H9 (cell line): ENCODE measurements around the gene PMM2. TPM values are rescaled to one million over a fixed set of nuclear protein-coding genes. Genes with fewer than 3 reads are reported as not detected.
A peak's percentile ranks its signal among the peaks of the same experiment; 100 is the strongest.

ENCODE experiments used
- DNase-seq: peaks from one replicate; pipeline ENCODE4 v3.0.0-alpha.2; 2017
- H2AFZ ChIP-seq: one replicate; pipeline ENCODE4 v1.6.1; 2013; ENCODE audit warnings: mild to moderate bottlenecking, low read length, control low read depth, moderate library complexity
- H2AK5ac ChIP-seq: 2 replicates; pipeline ENCODE4 v1.6.1; 2013; ENCODE audit warnings: low read length, control low read depth, mixed read lengths; ENCODE audit not compliant: insufficient read length
- H2BK120ac ChIP-seq: one replicate; pipeline ENCODE4 v1.6.1; 2013; ENCODE audit warnings: low read depth, mild to moderate bottlenecking, low read length, control low read depth, inconsistent platforms; ENCODE audit not compliant: poor library complexity, severe bottlenecking
- H2BK12ac ChIP-seq: 2 replicates; pipeline ENCODE4 v1.6.1; 2013; ENCODE audit warnings: low read length, control low read depth, mixed read lengths, low read depth; ENCODE audit not compliant: insufficient read length
- H2BK15ac ChIP-seq: 2 replicates; pipeline ENCODE4 v1.6.1; 2013; ENCODE audit warnings: low read depth, low read length, control low read depth
- H2BK20ac ChIP-seq: one replicate; pipeline ENCODE4 v1.6.1; 2013; ENCODE audit warnings: low read depth, mild to moderate bottlenecking, low read length, control low read depth, inconsistent platforms; ENCODE audit not compliant: poor library complexity, severe bottlenecking
- H2BK5ac ChIP-seq: 2 replicates; pipeline ENCODE4 v1.6.1; 2013; ENCODE audit warnings: low read length, control low read depth, mixed read lengths; ENCODE audit not compliant: insufficient read length
- H3K14ac ChIP-seq: 2 replicates; pipeline ENCODE4 v1.6.1; 2013; ENCODE audit warnings: low read length, control low read depth; ENCODE audit not compliant: insufficient read depth
- H3K18ac ChIP-seq: 2 replicates; pipeline ENCODE4 v1.6.1; 2013; ENCODE audit warnings: low read depth, mild to moderate bottlenecking, mixed read lengths, low read length, control low read depth; ENCODE audit not compliant: insufficient read length
- H3K23ac ChIP-seq: 2 replicates; pipeline ENCODE4 v1.6.1; 2013; ENCODE audit warnings: low read length, control low read depth, mixed read lengths, low read depth; ENCODE audit not compliant: insufficient read length
- H3K23me2 ChIP-seq: 2 replicates; pipeline ENCODE4 v1.6.1; 2013; ENCODE audit warnings: low read depth, mild to moderate bottlenecking, mixed read lengths, low read length, control low read depth; ENCODE audit not compliant: insufficient read length, poor library complexity, severe bottlenecking
- H3K27ac ChIP-seq: 2 replicates; pipeline ENCODE4 v1.5.1; 2013; ENCODE audit warnings: low read length, control low read depth, mixed read lengths, low read depth; ENCODE audit not compliant: insufficient read length
- H3K27me3 ChIP-seq: 2 replicates; pipeline ENCODE4 v1.6.1; 2013; ENCODE audit warnings: low read length, control low read depth, inconsistent platforms; ENCODE audit not compliant: insufficient read depth
- H3K4ac ChIP-seq: 2 replicates; pipeline ENCODE4 v1.6.1; 2013; ENCODE audit warnings: low read depth, mild to moderate bottlenecking, control low read depth, inconsistent platforms, low read length, moderate library complexity
- H3K4me1 ChIP-seq: 2 replicates; pipeline ENCODE4 v1.6.1; 2013; ENCODE audit warnings: low read length, control low read depth, inconsistent platforms; ENCODE audit not compliant: insufficient read depth
- H3K4me2 ChIP-seq: 2 replicates; pipeline ENCODE4 v1.6.1; 2013; ENCODE audit warnings: low read length, control low read depth, mixed read lengths; ENCODE audit not compliant: insufficient read length, insufficient read depth
- H3K56ac ChIP-seq: 2 replicates; pipeline ENCODE4 v1.6.1; 2013; ENCODE audit warnings: low read depth, mild to moderate bottlenecking, mixed read lengths, low read length, control low read depth; ENCODE audit not compliant: insufficient read length
- H3K79me1 ChIP-seq: 2 replicates; pipeline ENCODE4 v1.6.1; 2013; ENCODE audit warnings: low read depth, mild to moderate bottlenecking, moderate library complexity, low read length, control low read depth, inconsistent platforms; ENCODE audit not compliant: insufficient read depth, poor library complexity, severe bottlenecking
- H3K79me2 ChIP-seq: 2 replicates; pipeline ENCODE4 v1.6.1; 2013; ENCODE audit warnings: low read length, control low read depth, inconsistent platforms; ENCODE audit not compliant: insufficient read depth
- H3K9ac ChIP-seq: 2 replicates; pipeline ENCODE4 v1.6.1; 2013; ENCODE audit warnings: low read length, control low read depth, mixed read lengths; ENCODE audit not compliant: insufficient read length; ENCODE audit errors: extremely low read depth
- H3K9me3 ChIP-seq: one replicate; pipeline ENCODE4 v1.6.1; 2013; ENCODE audit warnings: low read depth, low read length, inconsistent platforms; ENCODE audit not compliant: control insufficient read depth
- H3T11ph ChIP-seq: one replicate; pipeline ENCODE4 v1.6.1; 2013; ENCODE audit warnings: mild to moderate bottlenecking, low read length, control low read depth, inconsistent platforms
- H4K20me1 ChIP-seq: one replicate; pipeline ENCODE4 v1.6.1; 2013; ENCODE audit not compliant: control insufficient read depth, insufficient read length, insufficient read depth
- H4K5ac ChIP-seq: 2 replicates; pipeline ENCODE4 v1.6.1; 2013; ENCODE audit warnings: low read depth, mild to moderate bottlenecking, mixed read lengths, low read length, control low read depth; ENCODE audit not compliant: insufficient read length
- H4K8ac ChIP-seq: replicated peaks from 2 replicates; pipeline ENCODE4 v1.6.1; 2013; ENCODE audit warnings: low read length, control low read depth, mixed read lengths, low read depth; ENCODE audit not compliant: insufficient read length
- H4K91ac ChIP-seq: 2 replicates; pipeline ENCODE4 v1.6.1; 2013; ENCODE audit warnings: low read depth, mild to moderate bottlenecking, moderate library complexity, mixed read lengths, low read length, control low read depth; ENCODE audit not compliant: insufficient read length
- H3K27ac Mint-ChIP-seq, 3 experiments: 2 replicates in 2 of 3; 3 replicates in 1 of 3; pipeline ENCODE4 v1.8.0; 2020 to 2021; ENCODE audit warnings: mixed read lengths in 3 of 3, mild to moderate bottlenecking in 1 of 3, moderate library complexity in 1 of 3
- H3K27me3 Mint-ChIP-seq: 2 replicates; pipeline ENCODE4 v1.8.0; 2021; ENCODE audit warnings: low read depth, mild to moderate bottlenecking, moderate library complexity, mixed read lengths
- H3K36me3 Mint-ChIP-seq, 3 experiments: 2 replicates in 2 of 3; 3 replicates in 1 of 3; pipeline ENCODE4 v1.8.0; 2020 to 2021; ENCODE audit warnings: low read depth in 3 of 3, mixed read lengths in 3 of 3; ENCODE audit not compliant: insufficient read depth in 1 of 3
- H3K4me1 Mint-ChIP-seq, 2 experiments: 2 replicates each; pipeline ENCODE4 v1.8.0; 2020; ENCODE audit warnings: mixed read lengths in 2 of 2
- H3K4me3 Mint-ChIP-seq, 2 experiments: 2 replicates in 1 of 2; 3 replicates in 1 of 2; pipeline ENCODE4 v1.8.0; 2020 to 2021; ENCODE audit warnings: mild to moderate bottlenecking in 2 of 2, mixed read lengths in 2 of 2, moderate library complexity in 1 of 2
- H3K9me3 Mint-ChIP-seq, 2 experiments: 2 replicates in 1 of 2; 3 replicates in 1 of 2; pipeline ENCODE4 v1.8.0; 2020; ENCODE audit warnings: mild to moderate bottlenecking in 2 of 2, mixed read lengths in 2 of 2, moderate library complexity in 1 of 2
- CTCF ChIP-seq: fragments of 200-600 bp; sonication (generic); conservative IDR thresholded peaks from 3 replicates; pipeline ENCODE4 v1.8.0; 2021; ENCODE audit warnings: antibody characterized with exemption, mild to moderate bottlenecking
- WGBS: extraction: QIAGEN DNeasy Blood & Tissue Kit; methylation state at CpG from one replicate; pipeline ENCODE4 v1.1.7; 2013; ENCODE audit warnings: missing lambda C conversion rate, low lambda C conversion rate, mixed read lengths; ENCODE audit not compliant: insufficient read length; ENCODE audit errors: extremely low coverage; 5-methylcytosine and 5-hydroxymethylcytosine counted together
- total RNA-seq: library from RNA; stranded (reverse); gene quantifications from 2 replicates; pipeline ENCODE4 v1.2.1, GENCODE V29; 2021

Gene PMM2
- total RNA-seq, 1 experiment from 2014 or later: 82.7 TPM

- H3K4me3 Mint-ChIP-seq: no peak overlapping the region; a peak in 1 of 5 replicates
- H3K4me2 ChIP-seq: no peak overlapping the region
- H3K9ac ChIP-seq: no peak overlapping the region
- H3K9me3 Mint-ChIP-seq: no peaks in the 10 kb centered on the region
- no peaks in the 10 kb centered on the region for H4K20me1 ChIP-seq
- H3K4me1 ChIP-seq: no peaks in the 10 kb centered on the region
- no CpG with 5 or more reads among the region's 16 CpGs for WGBS
- no peak overlapping the region for H3K27ac ChIP-seq
- no peak overlapping the region for H3K18ac ChIP-seq
- no peak overlapping the region for H4K8ac ChIP-seq
- no peak for TF ChIP-seq CTCF
- H3K27me3 ChIP-seq: no peaks in the 10 kb centered on the region
- H2BK20ac ChIP-seq: no peak overlapping the region
- no peak overlapping the region for H3K23ac ChIP-seq
- H3K79me2 ChIP-seq: no peaks in the 10 kb centered on the region
- no peak overlapping the region for H2BK120ac ChIP-seq
- peaks cover 54 to 86% (median 74%) of the 10 kb centered on the region in 3 experiments; a peak in 6 of 7 replicates for H3K36me3 Mint-ChIP-seq
- H2BK5ac ChIP-seq: no peak overlapping the region
- H2BK12ac ChIP-seq: no peak overlapping the region
- no peak overlapping the region for H4K91ac ChIP-seq
- H2AK5ac ChIP-seq: no peak overlapping the region
- H3K79me1 ChIP-seq: no peaks in the 10 kb centered on the region
- H3K4ac ChIP-seq: no peak overlapping the region
- no peaks in the 10 kb centered on the region for H3K9me3 ChIP-seq
- no peak overlapping the region for H2BK15ac ChIP-seq
- H3K27ac Mint-ChIP-seq: peak overlapping the region in 2 of 3 experiments; percentile 29 to 92; a peak in 3 of 7 replicates
- peaks cover 2 to 3% of the 10 kb centered on the region in 2 experiments for H3K4me1 Mint-ChIP-seq
- DNase-seq: no peak
- no peak overlapping the region for H3T11ph ChIP-seq
- H3K56ac ChIP-seq: no peak overlapping the region
- H3K27me3 Mint-ChIP-seq: peaks cover 1% of the 10 kb centered on the region; the same call in 1 of the 2 replicates
- no peak overlapping the region for H3K14ac ChIP-seq
- no peaks in the 10 kb centered on the region for H3K23me2 ChIP-seq
- no peak overlapping the region for H2AFZ ChIP-seq
- H4K5ac ChIP-seq: no peak overlapping the region
These were observed 94.5 kb downstream of the PMM2 start for GRCh38 chr16:8892101-8892575.
